GM18499 (cell line): ENCODE measurements around the gene ATP1A1.

ENCODE experiments used
- ATAC-seq: cut with Tn5 transposase; IDR thresholded peaks from one replicate; pipeline ENCODE4 v1.9.1; 2021; ENCODE audit warnings: moderate number of reproducible peaks; ENCODE audit not compliant: insufficient read depth, unreplicated experiment

Gene ATP1A1

DNA sequence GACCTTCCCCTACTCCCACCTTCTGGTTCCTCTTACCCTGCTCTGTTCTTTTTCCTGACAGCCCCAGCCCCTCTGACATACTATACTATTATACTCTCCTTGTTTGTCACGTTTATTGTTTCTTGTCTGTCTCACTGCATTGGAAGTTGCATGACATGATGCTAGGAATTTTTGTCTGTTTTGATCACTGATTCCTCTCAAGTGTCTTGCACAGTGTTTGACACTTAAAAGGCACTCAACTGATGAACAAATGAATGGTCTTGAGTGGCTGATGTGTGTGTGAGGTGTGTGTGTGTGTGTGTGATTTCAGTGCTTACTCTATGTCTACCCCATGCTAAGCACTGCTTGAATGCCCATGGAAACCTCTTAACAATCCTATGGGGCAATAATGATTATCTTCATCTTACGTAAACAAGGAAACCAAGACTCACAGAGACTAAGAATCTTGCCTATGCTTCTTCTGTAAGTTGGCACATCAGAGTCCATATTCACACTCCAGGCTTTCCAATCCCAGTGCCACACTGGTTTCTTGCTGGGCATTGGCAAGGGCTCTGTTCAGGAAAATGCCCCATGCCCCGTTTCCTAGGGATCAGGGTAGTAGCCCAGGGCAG is 59.7 kb downstream of the ATP1A1 start:
- no peak for ATAC-seq

DNA sequence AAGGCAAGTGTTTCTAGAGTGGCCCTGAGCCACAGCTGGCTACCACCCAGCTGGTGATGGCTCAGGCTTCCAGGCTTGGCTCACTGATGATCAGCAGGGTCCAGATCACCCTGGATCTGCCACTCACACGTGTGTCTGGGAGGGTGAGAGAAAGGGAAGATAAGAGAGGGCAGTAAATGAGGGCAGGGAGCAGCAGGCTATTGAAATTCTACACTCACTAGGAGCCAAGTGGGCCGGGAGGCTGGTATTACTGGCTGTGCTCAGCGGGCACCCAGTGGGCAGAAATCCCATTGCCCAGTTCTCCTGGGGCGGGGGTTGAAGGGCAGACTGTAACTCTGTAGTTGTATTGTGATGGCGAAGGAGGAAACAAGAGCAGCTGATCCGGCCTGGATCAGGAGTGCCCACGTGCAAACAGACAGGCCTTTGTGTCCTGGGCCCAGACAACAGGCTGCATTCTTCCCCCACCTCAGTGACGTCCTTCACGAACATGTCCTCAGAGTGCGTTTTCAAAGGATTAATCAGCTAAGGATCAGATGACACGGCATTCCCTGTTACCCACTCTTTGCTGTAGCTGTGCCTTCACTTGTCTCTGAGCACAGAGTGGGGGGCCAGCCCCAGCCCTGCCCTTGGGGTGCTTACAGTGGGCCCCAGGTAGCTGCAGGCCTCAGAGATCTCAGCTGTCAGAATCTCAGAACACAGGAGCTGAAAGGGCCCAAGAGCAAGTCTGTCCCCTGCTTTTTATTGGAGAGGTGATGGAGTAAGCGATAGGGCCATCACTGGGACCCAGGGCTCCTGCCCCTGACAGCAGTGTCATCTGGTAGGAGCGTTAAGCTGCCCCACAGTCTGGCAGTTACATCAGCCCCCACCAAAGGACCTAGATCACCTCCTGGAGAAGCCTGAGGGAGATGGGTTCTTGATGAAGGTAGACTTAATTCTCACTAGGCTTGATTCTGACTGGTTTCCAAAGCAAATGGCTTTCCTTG is 60.5 kb downstream of the ATP1A1 start:
- ATAC-seq = no peak

DNA sequence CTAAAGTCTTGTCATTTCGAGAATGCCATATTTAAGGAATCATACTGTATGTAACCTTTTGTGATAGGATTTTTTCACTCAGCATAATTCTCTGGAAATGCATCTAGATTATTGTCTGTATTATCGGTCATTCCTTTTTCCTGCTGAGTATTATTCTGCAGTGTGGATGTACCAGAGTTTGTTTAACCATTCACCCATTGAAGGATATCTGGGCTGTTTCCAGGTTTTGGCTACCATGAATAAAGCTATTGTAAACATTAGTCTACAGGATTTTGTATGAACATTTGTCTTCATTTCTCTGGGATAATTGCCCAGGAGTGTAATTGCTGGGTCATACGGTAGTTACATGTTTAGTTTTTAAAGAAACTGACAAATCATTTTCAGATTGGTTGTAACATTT is 61.8 kb downstream of the ATP1A1 start:
- ATAC-seq = no peak

DNA sequence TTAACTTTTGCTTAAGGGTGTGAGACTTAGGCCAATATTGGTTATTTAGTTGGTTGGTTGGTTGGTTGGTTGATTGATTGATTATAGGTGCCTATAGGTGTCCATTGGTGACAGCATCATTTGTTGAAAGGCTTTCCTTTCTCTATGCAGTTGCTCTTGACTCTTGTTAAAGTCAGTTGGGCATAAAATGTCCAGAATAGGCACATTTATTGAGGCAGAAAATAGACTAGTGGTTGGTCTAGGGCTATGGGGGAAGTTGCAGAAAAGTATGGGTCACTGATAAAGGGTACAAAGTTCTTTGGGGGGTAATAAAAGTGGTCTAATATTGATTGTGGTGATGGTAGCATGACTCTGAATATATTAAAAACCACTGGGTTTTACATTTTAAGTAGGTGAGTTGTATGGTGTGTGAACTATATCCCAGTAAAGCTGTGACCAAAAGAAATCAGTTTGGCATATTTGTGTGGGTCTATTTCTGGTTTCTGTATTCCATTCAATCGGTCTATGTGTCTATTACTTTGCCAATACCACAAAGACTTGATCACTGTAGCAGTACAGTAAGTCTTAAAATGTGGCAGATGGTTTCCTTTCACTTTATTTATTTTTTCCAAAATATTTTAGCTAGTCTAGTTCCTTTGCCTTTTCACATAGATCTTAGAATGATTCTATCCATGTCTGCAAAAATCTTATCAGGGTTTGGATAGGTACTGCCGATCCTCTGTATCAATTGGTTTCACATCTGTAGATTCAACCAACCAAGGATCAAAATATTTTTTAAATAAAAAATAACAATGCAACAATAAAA is 63.0 kb downstream of the ATP1A1 start:
- ATAC-seq = no peak

DNA sequence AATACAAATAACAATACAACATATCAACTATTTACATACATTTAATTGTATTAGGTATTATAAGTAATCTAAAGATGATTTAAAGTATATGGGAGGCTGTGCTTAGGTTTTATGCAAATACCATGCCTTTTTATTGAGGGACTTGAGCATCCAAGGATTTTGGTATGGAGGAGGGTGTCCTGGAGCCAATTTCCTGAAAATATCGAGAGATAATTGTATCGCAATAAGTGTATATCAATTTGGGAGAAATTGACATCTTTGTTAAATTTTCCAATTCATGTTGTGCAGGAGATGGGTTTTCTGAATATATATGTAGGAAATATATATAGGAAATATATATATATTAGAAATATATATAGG is 63.5 kb downstream of the ATP1A1 start:
- no peak for ATAC-seq

DNA sequence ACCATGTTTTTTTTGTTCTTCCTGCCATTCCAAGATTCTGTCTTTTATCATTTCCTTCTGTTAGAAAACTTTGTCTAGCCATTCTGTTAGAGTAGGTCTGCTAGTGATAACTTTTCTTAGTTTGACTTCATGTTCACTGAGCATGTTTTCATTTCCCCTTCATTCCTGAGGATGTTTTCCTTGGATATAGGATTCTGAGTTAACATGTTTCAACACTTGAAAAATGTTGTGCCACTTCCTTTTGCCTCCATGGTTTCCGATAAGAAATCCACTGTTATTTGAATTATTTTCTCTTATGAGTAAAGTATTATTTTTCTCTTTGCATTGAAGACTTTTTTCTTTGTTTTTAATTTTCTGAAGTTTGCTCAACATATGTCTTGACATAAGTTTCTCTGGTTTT is 66.7 kb downstream of the ATP1A1 start:
- no peak for ATAC-seq

DNA sequence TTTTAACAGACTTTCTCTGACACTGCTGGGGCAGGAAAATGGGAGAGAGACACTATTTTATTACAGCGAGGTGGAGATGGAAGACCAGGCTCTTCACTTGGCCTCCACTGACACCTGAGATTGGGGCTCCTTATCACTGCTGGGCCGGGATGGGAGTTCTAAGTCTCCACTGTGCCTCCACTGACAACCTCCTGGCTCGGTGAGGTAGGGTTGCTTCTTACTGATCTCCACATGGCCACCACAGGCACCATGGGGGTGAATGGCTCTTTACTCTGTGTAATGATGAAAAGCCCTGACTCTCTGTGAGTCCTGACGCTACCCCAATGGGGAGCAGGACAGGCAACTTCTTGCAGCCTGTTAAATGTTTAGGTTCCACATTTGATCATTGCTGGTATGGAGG is 67.7 kb downstream of the ATP1A1 start:
- no peak for ATAC-seq

DNA sequence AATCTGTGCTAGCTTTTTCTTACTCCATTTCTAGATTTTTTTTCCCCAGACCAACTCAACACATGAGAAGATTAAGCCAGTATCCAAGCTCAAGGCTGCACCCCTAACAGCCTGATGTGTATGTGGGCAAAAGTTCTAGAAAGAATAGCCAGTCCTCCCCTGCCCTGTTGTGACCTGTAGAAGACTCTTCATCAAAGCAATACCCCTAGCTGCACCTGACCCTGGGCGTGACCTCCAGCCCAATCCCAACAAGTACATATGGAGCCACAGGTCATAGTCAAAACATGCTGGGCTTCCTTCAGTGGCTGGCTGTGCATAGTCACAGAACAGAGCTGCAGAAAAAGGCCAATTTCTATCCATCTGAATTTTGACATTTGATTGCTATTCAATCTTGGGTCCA is 72.5 kb downstream of the ATP1A1 start:
- no peak for ATAC-seq

DNA sequence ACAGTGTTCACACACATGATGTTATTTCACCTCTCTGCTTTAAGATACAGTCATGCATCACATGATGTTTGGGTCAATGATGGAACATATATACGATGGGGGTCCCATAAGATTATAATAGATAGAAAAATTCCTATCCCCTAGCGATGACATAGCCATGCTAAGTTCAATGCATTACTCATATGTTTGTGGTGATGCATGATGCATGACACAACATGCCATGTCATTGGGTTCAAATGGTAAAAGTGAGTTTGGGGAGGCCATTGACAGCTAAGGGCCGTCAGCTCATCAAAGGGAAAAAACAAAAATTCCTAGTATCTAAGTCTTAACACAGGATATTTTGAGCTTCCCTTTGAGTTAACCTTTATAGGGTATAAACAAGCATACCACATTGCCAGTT is 73.6 kb downstream of the ATP1A1 start:
- no peak for ATAC-seq

DNA sequence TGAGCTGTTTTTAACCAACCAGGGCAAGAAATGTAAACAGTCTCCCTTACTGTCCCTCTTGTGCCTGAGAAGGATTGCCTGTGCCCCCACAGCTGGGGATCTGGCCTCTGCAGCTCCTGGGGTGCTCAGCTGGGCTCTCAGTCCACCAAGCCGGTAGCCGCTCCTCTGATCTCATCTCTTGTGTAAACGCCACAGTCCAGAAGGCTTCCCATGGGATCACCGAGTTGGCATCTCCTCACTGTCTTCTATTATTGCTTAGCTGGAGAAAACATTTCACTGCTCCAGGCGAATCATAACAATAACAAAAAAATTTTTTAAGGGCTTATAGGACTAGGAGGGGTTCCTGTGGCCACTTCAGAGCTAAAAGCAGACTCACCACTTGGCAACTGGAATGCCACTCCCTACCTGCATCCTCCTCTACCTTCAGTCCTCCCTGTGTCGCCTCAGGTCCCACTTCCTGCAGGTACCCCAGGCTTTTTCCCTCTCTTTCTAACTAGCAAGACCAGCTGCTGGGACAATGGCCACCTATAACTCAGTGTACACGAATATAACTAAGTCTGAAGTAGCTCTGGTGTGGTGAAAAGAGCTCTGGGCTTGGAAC is 75.8 kb downstream of the ATP1A1 start:
- ATAC-seq = no peak

DNA sequence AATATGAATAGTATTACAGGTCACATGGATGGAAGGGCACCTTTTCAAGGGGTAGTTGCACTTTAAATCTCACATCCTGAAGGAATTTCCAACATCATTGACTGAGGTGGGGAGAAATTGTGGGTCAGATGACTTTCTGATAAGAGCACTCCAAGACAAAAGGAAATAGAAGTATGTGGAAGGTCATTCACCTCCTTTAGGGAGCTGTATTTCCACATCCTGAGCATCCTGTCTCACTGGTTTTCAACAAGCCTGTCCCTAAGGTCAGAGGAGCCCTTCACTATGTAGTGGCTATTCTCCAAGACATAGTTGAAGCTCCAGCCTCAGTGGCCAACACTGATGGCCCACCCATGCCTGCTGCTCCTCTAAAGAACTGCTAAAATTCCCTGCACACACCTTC is 76.5 kb downstream of the ATP1A1 start:
- ATAC-seq = no peak

DNA sequence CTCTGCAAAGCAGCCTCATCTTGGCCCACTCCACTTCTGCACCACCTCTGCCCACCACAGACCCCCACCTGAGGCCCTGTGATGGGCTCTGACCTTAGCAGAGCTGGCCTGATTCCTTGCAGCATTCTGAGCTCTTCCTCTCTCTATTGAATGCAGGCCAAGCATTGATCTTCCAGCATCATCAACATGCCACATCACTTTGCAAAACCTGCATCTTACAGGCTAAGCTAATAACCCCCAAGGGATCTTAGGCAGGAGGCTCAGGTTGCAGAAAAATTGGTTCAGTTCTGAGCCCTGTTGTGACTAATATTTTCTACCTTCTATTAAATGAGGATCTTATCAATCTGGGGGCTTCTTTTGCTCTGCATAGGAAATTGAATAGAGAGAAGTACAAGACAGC is 78.7 kb downstream of the ATP1A1 start:
- no peak for ATAC-seq

DNA sequence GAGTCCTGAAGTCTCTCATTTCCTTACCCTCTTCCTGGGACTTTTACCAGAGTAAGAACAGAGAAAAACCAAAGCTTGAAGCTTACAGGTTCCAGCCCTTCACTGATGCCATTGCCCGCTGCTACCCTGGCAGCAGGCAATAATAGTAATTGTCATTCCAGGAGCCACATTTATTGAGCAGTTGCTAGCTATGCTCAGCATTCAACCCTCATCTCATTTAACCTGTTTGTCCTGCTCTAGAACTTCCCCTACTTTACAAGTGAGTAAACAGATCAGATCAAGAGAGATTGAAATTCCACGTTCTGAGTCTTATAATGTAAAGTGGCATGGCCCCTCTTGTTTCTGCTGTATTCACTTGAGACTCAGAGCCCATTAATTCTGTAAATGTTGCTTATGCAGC is 80.4 kb downstream of the ATP1A1 start:
- ATAC-seq = no peak

DNA sequence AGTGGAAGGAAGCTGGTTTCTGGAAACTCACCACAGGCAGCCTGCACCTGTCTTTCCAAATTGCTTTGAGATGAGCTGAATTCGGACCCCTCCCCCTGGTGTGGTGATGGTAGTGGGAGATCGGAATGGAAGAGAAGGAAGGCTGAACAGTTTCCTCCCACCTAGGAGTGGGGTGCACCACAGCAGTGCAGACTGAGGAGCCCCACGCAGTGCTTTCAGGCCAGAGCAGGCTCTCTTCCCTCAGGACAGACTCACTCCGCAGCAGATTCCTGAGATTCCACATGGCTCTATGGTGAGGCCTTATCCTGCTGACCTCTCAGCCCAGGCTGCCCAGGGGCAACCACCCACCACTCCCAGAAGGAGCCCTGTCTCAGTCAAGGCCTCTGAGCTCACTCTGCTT is 80.9 kb downstream of the ATP1A1 start:
- ATAC-seq = no peak
